ENCODE data around the gene CLDN34.

The CLDN34 gene

DNA sequence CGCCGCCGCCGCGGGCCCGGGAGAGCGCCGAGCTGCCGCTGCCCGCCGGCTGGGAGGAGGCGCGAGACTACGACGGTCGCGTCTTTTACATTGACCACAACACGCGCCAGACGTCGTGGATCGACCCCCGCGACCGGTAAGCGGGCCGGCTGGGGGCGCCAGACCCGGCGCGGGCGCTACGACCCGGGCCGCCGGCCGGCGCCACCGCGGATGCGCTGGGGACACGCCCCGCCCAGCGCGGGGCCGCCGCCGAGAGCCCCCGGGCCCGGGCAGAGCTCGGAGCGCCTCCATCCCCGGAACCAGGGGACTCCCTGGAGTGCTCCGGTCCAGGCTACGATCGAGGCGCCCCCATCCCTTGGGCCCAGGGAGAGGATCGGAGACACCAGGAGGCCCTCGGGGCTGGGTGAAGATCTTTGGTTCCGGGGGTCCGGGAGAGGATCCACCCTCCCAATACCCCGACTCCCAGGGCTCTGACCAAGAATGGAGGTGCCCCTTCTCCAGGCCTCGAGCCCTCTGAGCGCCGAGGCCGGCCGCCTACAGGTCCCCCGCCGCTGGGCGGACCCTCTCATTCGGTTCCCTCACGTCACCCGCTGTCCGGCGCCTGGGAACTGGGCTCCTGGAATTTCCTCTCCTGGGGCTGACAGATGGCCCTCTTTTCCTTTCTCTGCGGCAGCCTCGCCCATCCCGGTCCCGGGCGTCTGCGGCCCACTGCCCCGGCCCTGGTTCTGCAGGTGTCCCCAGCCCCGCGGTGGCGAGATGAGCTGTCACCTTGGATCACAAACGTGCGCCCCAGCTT lies 48.8 kb downstream of the CLDN34 start:
- Histone ChIP-seq H3K4me3 (peak overlapping the region; percentile 64 to 78 (median 68)), H3K9ac (peak overlapping the region; percentile 72 to 87 (median 82)), H3K36me3 (no peaks in the 10 kb centered on the region), H4K20me1 (peaks cover 0 to 26% (median 6%) of the 10 kb centered on the region in 11 experiments; a peak in 9 of 22 replicates), H3K27me3 (peaks cover 0 to 7% (median 0%) of the 10 kb centered on the region in 11 experiments; a peak in 1 of 22 replicates), H3K9me3 (replicated peaks in 1 of 11) (peaks cover 0 to 16% (median 11%) of the 10 kb centered on the region in 11 experiments; a peak in 10 of 22 replicates), H3K27ac (peak overlapping the region; percentile 60 to 88 (median 75); a peak in 21 of 22 replicates), H3K4me2 (peak overlapping the region; percentile 63 to 92 (median 85)), H3K4me1 (peaks cover 27 to 46% (median 42%) of the 10 kb centered on the region in 10 experiments)
- no peak for TF ChIP-seq Cebpa-rat (IDR thresholded peaks at IDR 0.05)

DNA sequence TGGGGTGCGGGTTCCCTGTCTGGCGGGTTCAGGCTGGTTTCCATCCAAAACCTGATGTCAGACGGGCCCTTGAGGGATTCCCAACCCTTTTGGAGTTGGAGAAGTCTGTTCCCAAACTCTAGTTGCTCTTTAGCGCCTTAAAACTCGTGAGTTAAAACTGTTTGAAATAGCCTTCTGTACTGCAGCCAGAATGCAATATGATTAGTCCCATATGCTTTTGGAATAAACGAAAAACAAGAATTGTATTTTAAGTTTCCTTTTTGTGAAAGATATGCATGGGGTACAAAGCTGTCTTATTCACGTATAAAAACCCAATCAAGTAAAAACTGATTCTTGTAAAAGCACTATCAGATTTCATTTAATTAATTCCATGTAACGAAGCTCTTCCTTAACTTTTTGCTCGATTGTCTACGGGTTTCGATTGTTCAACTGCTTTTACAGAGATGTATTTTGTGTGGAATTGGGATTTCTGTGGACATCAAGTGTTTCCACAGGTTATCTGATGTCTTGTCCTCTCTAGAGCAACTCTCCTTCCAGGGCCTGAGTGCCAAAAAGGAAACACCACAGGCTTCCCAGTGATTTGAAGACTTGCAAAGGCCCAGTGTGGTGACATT lies 49.5 kb downstream of the CLDN34 start:
- peak overlapping the region; percentile 64 to 78 (median 68) for H3K4me3 ChIP-seq
- H3K4me2 ChIP-seq = peak overlapping the region; percentile 63 to 92 (median 85)
- H3K27ac ChIP-seq = no peak overlapping the region; a peak in 1 of 22 replicates
- no peak for TF ChIP-seq Cebpa-rat (IDR thresholded peaks at IDR 0.05)
- H4K20me1 ChIP-seq = peaks cover 0 to 31% (median 6%) of the 10 kb centered on the region in 11 experiments; a peak in 9 of 22 replicates
- H3K9ac ChIP-seq = peak overlapping the region in 10 of 11 experiments; percentile 72 to 87 (median 83); a peak in 18 of 22 replicates
- peaks cover 23 to 42% (median 35%) of the 10 kb centered on the region in 10 experiments for H3K4me1 ChIP-seq
- peaks cover 0 to 7% (median 0%) of the 10 kb centered on the region in 11 experiments; a peak in 1 of 22 replicates for H3K27me3 ChIP-seq
- peaks cover 0 to 16% (median 11%) of the 10 kb centered on the region in 11 experiments; a peak in 10 of 22 replicates for H3K9me3 ChIP-seq (replicated peaks in 1 of 11)
- H3K36me3 ChIP-seq = no peaks in the 10 kb centered on the region

DNA sequence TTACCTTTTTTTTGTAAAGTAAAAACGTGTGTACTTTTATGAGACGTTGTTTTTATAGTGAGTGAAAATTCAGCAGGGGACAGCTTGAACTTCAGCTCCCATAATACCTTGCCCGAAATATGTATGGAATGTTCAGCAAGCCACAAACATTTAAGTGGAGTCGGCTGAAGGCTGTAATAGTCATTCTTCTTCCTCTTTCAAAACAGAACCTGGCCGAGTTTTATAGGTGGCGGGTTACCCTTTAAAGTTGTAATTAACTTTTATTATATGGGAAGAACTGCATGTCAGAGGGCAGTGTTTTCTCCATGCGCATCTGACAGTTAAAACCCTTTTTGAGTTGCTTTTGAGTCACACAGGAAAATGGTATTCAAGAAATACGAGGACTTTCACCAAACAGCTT lies 50.7 kb downstream of the CLDN34 start:
- Histone ChIP-seq H3K9me3 (replicated peaks in 1 of 11) (peaks cover 0 to 16% (median 11%) of the 10 kb centered on the region in 11 experiments; a peak in 10 of 22 replicates), H3K4me3 (no peak overlapping the region), H3K9ac (no peak overlapping the region), H3K27ac (no peak overlapping the region), H3K4me1 (peaks cover 14 to 35% (median 24%) of the 10 kb centered on the region in 10 experiments; a peak in 19 of 20 replicates), H3K36me3 (no peaks in the 10 kb centered on the region), H3K27me3 (0 out of 22 replicates have a peak, but pooled peaks cover 0 to 4% (median 0%) of the 10 kb centered on the region in 11 experiments), H4K20me1 (peaks cover 0 to 43% (median 6%) of the 10 kb centered on the region in 11 experiments; a peak in 9 of 22 replicates), H3K4me2 (peak overlapping the region in 9 of 11 experiments; percentile 10 to 92 (median 82); a peak in 12 of 22 replicates)
- TF ChIP-seq Cebpa-rat (IDR thresholded peaks at IDR 0.05) = no peak

Data from BLaER1 treated with 17β-estradiol and CSF1 and Interleukin-3, amounts not matched to agents 10 nM and 100 nM (cell line).